GM19467 (cell line): Measurements from ENCODE around the gene MGMT.

Experiments
- ATAC-seq: cut with Tn5 transposase; IDR thresholded peaks from one replicate; pipeline ENCODE4 v1.9.1; 2021; ENCODE audit warnings: mild to moderate bottlenecking, moderate library complexity; ENCODE audit not compliant: unreplicated experiment

Gene MGMT

DNA sequence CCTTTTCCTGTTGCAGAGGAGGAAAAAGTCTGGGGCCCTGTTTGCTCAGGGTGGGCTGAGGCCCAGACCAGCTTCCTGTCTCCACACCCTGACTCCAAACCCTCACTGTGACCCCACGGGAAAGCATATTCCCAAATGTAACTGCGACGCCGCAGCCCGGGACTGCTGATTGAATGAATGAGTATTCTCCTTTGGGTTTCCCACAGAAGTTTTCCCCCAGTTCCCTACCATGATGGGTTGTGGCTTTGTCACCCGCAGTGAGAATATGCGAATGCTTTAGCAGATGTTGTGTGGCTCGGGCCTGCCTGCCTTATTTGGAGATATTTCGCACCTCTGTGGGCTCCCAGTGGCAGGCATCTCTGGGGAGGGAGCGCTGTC lies 50.6 kb downstream of the MGMT start:
- no peak for ATAC-seq

- no peak for ATAC-seq
Observed at GRCh38 chr10:129518793-129519192, 51.8 kb downstream of the MGMT start.

GRCh38 chr10:129520440-129521080 lies 53.5 kb downstream of the MGMT start:
- ATAC-seq = no peak

DNA sequence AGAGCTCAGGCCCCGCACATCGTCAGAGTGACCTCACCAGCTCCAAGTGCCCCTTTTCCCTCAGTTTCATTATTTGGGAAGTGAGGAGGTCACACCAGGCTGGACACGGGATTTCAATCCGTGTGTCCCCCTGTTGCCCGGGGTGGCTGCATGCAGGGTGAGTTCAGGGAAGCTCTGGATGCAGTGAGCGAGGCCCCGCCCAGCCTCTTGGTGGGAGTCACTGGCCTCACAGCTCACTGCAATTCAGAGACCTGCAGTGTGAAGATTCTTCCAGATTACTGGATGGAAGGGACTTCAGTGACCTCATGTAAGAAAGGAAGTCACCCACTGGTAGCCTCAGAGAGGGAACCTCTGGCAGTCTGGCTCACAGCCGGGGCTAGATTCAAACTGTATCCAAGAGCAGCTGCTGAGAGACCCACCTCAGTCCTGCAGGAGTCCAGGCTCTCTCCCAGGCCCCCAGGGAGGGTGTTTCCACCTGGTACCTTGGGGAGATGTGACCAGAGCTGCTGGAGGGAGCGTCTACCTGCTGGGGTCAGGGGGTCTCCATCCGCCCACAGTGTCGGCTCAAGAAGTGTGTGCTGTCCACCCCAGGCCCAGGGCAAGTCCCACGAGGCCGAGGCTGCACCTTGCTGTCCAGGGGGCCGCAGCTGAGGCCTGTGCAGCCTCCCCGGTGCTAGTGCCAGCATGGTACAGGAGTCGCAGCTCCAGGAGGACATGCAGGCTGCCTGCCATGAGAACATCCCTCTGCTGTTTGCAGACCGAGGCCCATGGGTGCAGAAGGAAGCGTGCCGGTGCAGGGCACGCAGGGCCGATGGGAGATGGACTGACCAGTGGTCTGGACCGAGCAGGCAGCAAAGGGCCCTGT lies 54.4 kb downstream of the MGMT start:
- ATAC-seq = no peak

GRCh38 chr10:129522041-129522585 lies 55.1 kb downstream of the MGMT start:
- no peak for ATAC-seq

DNA sequence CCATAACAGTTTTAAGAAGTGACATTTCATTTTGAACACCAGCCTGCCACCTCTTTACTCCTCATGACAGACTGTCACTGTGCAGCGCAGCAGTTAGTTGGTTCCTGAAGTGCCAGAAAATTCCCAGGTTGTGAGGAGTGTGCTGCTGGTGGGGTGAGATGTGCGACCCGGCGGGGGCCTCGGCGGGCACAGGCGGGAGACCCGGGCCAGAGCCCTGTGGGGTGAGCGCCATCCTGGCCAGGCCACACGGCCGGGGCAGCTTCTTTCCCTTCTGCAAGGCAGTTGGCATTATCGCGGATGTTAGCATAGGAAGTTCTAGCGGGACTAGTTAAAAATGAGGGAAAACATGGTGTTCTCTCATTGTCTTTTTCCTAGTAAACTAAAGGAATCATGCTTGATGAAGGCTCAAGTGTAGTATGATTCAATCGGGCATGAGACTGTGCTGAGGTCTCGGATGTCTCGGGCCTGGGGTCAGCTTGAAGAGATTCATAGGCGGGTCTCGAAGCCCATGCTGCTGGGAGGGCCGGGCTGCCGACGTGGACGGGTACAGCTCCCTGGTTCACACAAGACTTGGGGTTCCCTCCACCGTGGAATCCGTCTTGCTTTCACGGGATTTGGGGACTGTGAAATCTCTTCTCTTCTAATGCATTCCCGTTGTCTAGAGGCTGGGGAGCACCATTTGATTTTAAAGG lies 56.1 kb downstream of the MGMT start:
- ATAC-seq = no peak

GRCh38 chr10:129523723-129524316 lies 56.8 kb downstream of the MGMT start:
- ATAC-seq = no peak

GRCh38 chr10:129524936-129525335 lies 57.9 kb downstream of the MGMT start:
- ATAC-seq = no peak

DNA sequence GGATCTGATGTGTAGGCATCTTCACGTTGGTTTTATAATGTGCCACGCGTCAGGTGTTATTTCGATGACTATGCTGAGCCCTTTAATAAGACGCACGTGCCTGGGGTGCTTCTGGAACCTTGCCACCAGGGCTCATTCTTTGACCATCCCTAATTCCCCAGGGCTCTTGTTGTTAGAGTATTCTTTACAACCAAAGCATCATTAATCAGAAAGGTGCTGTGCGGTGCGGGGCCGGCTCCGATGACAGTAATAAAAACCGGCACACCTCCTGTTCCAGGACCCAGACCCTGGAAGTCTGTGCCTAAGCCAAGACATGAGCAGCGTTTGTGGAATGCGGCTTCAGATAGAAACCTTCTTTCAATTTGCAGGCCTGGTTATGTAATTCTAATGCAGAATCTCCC lies 58.4 kb downstream of the MGMT start:
- ATAC-seq = no peak

GRCh38 chr10:129526943-129527342 lies 59.9 kb downstream of the MGMT start:
- ATAC-seq = no peak

- ATAC-seq = no peak
Observed at GRCh38 chr10:129528376-129528978, 61.4 kb downstream of the MGMT start.

- no peak for ATAC-seq
Observed at GRCh38 chr10:129530581-129530980, 63.5 kb downstream of the MGMT start.

- no peak for ATAC-seq
Observed at GRCh38 chr10:129531195-129531968, 64.3 kb downstream of the MGMT start.

GRCh38 chr10:129531969-129532660 lies 65.1 kb downstream of the MGMT start:
- ATAC-seq = no peak

DNA sequence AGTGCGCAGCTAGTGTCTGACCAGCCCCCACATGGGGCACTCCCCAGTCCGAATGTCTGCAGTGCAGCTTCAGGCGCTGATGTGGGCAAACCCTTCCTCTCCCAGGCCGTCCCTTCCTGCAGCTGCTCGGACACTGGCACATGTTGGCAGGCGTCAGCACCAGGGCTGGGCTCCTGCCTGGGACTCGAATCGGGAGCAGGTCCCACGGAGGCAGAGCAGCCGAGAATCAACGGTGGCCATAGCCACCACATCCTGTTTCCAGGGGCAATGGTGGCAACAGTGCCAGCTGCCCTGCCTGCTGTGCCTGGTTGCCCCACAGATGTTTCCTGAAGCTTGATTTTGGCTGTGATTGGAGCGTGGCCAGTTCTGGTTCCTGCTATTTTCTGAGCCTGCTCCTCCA lies 65.8 kb downstream of the MGMT start:
- no peak for ATAC-seq

- ATAC-seq = no peak
Observed at GRCh38 chr10:129533281-129533680, 66.2 kb downstream of the MGMT start.

DNA sequence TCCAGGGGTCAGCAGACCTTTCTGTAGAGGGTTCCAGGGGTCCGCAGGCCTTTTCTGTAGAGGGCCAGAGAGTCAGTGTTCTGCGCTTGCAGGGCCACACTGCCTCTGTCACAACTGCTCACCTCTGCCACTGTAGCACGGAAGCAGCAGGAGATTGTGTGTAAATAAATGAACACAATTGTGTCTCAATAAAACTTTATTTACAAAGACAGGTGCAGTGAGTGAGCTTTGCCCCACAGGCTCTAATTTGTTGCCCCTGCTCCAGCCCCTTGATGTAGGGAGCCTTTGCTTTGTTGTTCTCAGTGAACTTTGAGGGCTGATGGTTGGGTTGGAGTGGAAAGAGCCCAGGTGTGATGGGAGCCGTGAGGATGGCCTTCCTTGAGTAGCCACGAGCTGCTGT lies 67.8 kb downstream of the MGMT start:
- ATAC-seq = no peak

GRCh38 chr10:129536336-129536735 lies 69.3 kb downstream of the MGMT start:
- no peak for ATAC-seq

GRCh38 chr10:129537151-129537550 lies 70.1 kb downstream of the MGMT start:
- ATAC-seq = no peak
